HG03460 (cell line): ENCODE measurements around the gene ZBTB46.

Source experiments
- ATAC-seq: cut with Tn5 transposase; IDR thresholded peaks from one replicate; pipeline ENCODE4 v1.9.1; 2021; ENCODE audit not compliant: unreplicated experiment

ZBTB46 gene

GRCh38 chr20:63707558-63708300, 123.3 kb downstream of the ZBTB46 start, which contains the start of the genes ARFRP1 and ZGPAT:
ARFRP1 (minus strand) TSS chr20:63707976; CDS start chr20:63707091, 885 bp downstream.
ZGPAT (plus strand) TSS chr20:63708039; CDS start chr20:63708581, 542 bp downstream.
- peak; percentile 69 for ATAC-seq

- ATAC-seq = peak; percentile 34
Observed at GRCh38 chr20:63706852-63707557, 124.1 kb downstream of the ZBTB46 start.

GRCh38 chr20:63706027-63706695, 124.9 kb downstream of the ZBTB46 start:
- ATAC-seq = no peak

GRCh38 chr20:63705232-63706026, 125.6 kb downstream of the ZBTB46 start:
- ATAC-seq = no peak

GRCh38 chr20:63704749-63705117, 126.3 kb downstream of the ZBTB46 start:
- no peak for ATAC-seq

- ATAC-seq = no peak
Observed at GRCh38 chr20:63703976-63704748, 126.9 kb downstream of the ZBTB46 start.

- ATAC-seq = no peak
Observed at GRCh38 chr20:63703471-63703975, 127.5 kb downstream of the ZBTB46 start.

GRCh38 chr20:63702751-63703470, 128.2 kb downstream of the ZBTB46 start:
- ATAC-seq = no peak

GRCh38 chr20:63702036-63702665, 128.9 kb downstream of the ZBTB46 start:
- no peak for ATAC-seq

GRCh38 chr20:63701329-63702035, 129.6 kb downstream of the ZBTB46 start:
- no peak for ATAC-seq

- ATAC-seq = no peak
Observed at GRCh38 chr20:63701051-63701328, 130.1 kb downstream of the ZBTB46 start.

- no peak for ATAC-seq
Observed at GRCh38 chr20:63700199-63701050, 130.6 kb downstream of the ZBTB46 start.

GRCh38 chr20:63699466-63700198, 131.4 kb downstream of the ZBTB46 start:
- ATAC-seq = no peak

- no peak for ATAC-seq
Observed at GRCh38 chr20:63698739-63699465, 132.2 kb downstream of the ZBTB46 start.

GRCh38 chr20:63697868-63698545, 133.1 kb downstream of the ZBTB46 start:
- no peak for ATAC-seq
